HG02938 (cell line): ENCODE measurements around the gene RASGRP2.

Experiments
- ATAC-seq: cut with Tn5 transposase; IDR thresholded peaks from one replicate; pipeline ENCODE4 v1.9.1; 2021; ENCODE audit warnings: mild to moderate bottlenecking, moderate library complexity; ENCODE audit not compliant: unreplicated experiment

Gene RASGRP2

GRCh38 chr11:64743591-64744543 is at the start of gene RASGRP2:
Gene RASGRP2, minus strand, starts transcription at chr11:64744142. Its CDS starts 1,276 bp downstream, at chr11:64742866.
- ATAC-seq: no peak

DNA sequence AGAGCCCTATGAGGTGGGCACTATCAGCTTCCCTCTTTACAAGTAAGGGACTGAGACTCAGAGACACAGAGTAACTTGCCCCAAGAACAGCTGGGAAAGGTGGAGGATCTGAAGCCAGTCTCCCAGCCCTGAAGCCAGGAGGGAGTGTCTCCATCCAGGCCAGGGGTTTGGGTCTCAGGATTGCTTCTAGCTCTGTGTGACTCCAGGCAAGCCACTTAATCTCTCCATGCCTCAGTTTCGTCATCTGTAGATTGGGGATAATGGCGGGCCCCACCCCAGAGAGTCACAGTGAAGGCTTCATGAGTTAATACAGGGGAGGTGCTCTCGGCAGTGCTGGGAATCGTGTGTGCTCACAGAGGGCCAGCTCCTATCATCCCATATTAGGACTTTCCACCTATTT is 48.5 kb upstream of the RASGRP2 start:
- no peak for ATAC-seq

DNA sequence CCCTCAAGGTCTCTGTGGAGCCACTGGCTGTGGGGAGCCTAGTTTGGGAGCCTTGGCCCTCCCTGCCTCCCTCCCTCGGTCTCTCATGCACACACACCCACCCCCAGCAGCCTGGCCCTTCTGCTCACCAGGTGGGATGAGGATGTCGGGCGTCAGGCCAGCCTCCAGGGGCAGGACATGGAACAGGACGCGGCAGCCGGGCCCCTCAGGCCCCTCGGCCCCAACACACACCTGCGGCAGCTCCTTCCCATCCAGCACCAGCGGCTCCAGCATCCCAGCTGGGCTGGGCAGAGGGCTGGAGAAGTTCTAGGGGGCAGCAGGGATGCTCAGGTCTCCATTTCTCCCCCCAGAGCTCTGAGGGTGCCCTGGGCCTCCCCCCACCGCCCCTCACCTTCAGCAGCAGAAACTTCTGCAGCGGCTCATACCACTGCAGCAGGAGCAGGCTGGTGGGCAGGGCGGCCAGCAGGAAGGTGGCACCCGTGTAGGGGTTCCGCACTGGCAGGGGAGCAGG is 47.9 kb upstream of the RASGRP2 start:
- no peak for ATAC-seq

- no peak for ATAC-seq
Measured at GRCh38 chr11:64790205-64791095, 46.5 kb upstream of the RASGRP2 start.

DNA sequence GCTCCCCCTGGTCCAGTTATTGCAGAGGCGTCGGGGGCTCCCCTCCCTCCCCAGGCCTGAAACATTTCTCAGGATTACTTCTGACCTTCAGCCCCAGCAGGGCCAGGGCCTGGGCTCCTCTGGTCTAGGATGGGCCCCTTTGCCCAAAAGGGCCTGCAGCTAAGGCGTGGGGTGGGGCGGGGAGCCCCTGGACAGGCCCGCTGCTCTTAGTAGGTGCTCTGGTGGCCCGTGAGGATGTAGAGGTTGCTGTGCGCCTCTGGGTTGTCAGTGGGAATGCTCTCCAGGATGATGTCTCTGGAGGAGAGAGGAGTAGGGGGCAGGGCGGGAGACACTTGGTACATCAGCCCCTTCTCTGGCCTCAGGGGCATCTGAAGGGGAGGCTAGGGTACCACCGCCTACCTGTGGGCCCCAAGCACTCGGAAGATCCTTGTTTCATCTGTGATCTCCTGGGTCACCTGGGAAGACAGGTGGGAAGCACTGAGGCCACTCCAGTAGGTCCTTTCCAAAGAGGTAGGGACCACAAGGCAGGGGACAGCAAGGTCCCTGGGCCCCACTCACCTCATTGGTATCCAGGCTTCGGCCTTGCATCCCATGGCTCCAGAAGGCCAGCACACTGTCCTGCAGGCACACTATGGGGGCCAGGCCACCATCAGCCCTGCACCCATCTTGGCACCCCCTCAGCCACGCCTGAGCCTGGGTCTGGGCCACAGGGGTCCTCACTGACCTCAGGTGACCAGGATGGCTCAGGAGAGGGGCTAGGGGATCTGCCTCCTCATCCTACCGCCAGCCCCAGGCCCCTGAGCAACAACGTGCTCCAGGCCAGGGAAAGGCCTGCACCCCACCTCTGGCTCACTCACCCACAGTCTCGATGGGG is 45.6 kb upstream of the RASGRP2 start:
- no peak for ATAC-seq

DNA sequence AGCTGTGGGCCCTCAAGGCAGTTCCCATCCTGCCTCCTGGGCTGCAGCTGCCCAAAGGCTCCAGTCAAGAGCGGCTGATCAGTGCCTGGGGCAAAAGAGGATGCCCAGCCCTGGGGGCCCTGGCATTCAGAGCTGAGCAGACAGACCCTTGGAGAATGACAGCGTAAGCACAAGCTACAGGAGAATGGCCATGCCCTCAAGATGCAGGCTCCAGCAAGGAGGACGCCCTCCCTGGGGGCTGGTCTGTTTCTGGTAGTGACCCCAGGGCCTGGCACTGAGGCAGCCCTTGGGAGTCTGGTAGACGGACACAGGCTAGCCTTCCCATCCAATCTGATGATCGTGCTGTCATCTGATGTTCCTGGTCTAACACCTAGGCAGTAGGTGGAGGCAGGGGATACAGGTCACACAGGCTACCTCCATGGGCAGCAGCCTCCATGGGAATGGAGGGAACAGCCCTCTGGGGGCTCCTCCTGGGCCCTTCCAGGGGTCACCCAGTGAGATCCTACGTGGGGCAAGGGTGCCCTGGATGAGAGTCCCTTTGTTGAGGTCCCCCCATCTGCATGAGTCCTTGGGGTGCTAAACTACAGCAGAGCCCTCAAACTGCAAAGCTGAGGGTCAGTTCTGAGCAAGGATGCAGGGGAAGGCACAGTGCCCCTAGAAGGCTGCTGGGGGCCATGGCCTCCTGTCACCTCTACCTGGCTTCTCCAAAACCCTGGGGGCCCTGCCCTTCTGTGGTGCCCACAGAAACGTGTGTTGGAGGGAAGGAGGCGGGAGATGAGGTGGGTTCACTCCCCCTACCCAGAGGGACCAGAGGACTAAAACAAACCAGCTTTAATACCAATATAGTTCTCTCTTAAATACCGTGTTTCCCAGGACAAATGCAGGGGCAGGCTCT is 44.6 kb upstream of the RASGRP2 start:
- no peak for ATAC-seq

DNA sequence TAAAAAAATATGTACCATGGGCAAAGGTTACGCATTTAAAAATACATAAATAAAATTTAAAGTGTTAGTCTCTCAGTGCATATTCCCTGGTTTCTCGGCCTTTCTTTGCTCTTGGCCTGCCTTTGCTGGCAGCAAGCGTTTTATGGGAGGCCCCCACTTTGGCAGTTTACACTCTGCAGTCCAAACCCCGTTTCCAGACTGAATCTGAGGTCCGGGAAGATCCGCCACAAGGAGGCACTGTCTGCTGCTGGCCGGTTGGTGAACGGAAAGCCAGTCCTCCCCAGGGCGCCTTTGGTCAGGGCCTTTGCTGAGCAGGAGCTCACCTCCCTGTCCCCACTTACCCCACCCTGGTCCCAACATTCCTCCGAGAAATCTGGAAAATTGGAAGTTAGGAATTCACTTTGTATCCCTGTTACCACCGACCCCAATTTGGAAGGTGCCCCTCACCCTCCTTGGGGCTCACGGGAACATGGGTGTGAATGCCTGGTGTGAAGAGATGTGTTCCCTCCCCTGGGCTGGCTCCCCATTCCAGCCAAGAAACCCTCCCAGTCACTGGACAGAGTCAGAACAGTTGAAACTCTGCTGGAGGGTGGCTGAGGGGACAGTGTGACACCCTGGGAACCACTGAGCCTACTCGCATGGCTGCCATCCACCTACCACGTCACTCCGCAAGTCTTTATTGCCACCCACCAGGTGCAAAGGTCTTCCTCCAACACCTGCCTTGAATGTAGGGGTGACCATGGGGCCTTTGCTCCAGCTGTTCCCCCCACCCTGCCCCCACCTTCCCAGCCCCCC is 43.8 kb upstream of the RASGRP2 start:
- no peak for ATAC-seq

DNA sequence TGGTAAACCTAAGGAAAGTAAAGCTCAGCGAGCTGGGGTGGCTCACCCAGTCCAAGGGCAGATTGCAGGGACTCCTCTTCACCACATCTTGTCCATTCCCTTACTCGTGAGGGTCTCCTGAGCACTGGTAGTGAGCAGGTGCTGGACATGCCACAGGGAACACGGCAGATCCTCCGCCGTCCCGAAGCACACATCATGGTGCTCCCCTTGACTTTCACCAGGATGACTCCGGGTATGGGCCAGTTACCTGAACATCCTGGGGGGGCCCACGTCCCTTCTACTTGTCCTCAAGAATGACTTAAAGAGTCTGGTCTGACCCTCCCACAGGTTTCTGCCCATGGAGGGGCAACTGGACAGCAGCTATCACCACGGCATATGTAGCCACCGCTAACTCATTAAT is 42.4 kb upstream of the RASGRP2 start:
- no peak for ATAC-seq

- no peak for ATAC-seq
Measured at GRCh38 chr11:64784813-64785581, 41.1 kb upstream of the RASGRP2 start.

DNA sequence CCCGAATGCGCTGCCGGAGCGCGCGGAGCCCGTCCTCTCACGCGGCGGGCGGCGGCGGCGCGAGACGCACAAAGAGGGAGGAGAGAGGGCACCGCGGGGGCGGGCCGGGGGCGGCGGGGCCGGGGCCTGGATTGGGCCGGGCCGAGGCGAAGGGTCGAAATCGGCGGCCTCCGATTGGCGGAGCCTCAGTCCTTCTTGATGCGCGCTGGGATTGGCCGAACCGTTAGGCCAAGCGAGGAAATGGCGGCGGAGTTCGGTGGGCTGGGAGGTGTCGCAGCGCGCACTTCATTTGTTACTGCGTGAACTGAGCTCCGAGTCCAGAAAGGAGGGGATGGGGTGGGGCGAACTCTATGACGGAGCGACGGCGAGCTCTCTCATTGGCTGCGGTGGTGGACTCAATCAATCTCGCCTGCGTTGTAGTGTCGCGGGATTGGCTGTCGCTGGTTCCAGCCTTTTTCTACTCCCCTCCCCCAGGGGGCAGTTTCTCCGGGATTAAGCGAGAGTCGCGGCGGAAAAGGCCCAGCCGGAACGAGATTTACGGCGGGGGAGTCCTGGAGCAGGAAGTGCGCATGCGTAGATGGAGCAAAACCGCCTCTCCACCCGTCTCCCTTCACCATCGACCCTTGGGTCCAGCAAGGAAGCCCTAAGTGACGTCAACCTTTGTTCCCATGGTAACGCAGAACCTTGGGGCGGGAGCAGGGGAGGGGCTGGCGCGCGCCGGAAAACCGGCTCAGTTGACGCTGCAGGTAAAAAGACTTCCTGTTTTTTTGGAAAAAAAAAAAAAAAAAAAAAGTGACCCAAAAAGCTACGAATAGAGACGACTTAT is 34.7 kb upstream of the RASGRP2 start, which contains the start of gene SF1:
Gene SF1, minus strand, starts transcription at position 70 of the 826 bp plus-strand sequence. CDS start 150 bp downstream, outside the sequence.
- ATAC-seq: peak; percentile 82

GRCh38 chr11:64778223-64778472 is 34.2 kb upstream of the RASGRP2 start:
- peak; percentile 4 for ATAC-seq

DNA sequence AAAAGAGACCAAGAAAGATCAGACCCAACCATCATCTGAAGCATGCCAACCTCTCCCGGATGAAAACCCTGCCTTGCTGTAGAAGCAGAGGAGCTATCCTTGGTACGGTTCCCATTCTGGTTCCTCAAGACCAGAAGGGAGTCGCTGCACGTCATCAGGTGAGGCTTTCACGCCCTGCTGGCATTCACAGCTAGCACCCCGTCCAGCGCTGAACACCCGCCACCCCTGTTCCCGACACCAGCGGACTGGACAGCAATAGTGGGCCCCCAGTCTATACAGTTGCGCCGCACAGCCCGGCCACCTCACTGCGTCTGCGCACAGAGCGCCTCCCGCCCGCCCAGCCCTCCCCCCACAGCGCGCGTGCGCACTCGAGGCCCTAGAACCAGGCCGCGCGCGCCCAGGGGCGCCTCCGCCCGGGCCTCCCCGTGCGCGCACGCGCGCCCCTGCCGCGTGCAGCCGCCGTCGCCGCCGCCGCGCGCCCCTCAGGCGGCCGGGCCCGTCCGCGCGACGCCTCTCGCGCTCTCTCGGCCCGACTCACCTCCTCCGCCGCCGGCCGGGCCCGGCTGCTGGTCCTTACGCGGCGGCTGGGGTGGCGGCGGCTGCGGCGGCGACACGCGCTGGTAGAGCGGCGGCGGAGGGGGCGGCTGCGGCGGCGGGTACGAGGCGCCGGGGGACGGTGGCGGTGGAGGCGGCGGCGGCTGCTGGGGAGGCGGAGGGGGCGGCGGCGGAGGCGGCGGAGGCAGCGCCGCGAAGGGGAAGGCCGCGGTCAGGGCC is 33.7 kb upstream of the RASGRP2 start:
- no peak for ATAC-seq

GRCh38 chr11:64776875-64777274 is 32.9 kb upstream of the RASGRP2 start:
- no peak for ATAC-seq

GRCh38 chr11:64776425-64776824 is 32.5 kb upstream of the RASGRP2 start:
- no peak for ATAC-seq

DNA sequence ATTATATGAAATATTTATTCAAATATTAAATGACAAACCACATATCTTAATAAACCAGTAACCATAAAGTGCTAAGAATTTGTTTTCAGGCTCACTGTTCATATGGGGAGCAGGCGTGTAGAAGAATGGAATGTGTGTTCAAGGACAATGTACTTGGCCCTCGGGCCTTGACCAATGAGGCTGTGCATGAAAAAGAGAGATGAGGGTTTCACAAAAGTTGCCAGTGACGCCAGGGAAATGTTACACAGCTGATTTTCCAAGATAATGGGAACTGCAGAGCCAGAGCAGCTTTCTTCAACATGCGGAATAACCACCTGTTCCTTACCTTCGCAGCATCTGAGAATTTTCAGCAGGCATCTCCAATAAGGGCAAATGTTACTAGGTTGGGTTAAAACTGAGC is 30.2 kb upstream of the RASGRP2 start:
- ATAC-seq: no peak

DNA sequence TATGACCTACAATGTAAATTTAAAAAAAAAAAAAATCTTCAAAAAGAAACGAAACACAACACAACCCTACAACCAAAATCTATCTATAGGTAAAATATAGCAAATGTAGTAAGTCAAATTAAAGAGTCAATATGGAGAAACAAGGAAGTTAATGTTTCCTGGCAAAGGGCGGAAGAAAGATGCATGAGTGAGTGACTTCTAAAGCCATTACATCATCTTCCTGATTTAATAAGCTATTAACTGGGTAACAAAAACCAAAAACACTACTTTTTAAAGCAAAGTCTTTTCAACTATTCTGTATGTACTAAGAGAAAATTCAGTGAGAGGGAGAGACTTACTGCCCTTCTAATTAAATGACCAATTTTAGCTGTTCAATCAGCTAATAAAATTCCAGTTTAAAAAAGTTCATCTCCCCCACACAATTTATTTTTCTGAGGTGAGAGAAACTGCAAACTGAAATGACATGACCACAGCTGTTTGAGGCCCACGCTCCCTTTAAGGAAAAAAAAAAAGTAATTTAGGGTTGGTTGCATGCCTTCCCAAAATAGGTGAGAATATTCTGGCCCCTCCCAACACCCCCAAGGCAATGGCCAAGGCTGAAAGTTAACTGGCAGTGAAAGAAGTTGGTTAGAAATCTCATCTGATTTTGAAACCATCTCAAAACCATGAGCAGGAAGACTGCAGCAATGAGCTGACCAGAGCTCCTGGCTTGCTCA is 28.5 kb upstream of the RASGRP2 start:
- no peak for ATAC-seq
